ENCODE data around the gene IP6K3.

The IP6K3 gene

DNA sequence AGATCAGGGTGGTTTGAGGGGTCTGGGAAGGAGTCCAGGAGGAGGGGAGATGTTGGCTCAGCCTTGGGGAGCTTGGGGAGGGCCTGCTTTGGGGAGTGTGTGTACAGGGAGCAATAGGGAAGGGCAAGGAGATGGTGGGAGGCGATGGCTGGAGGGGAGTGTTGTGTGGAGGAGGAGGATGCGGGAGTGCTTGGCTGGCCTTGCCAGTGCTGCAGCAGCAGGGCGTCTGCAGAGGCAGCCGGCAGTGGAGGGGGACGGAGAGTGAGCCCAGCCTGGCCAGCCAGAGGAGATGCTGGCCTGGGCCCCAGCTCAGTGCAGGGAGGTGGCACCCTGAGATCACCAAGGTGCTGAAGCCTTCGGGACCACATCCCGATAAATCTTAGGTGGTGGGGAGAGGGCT lies 3.9 kb downstream of the IP6K3 start:
- H3K27me3 Mint-ChIP-seq: peaks cover 30% of the 10 kb centered on the region
- H3K36me3 Mint-ChIP-seq: no peaks in the 10 kb centered on the region
- no peak overlapping the region for H3K27ac Mint-ChIP-seq
- H3K4me1 Mint-ChIP-seq: peaks cover 6% of the 10 kb centered on the region
- no peaks in the 10 kb centered on the region for H3K9me3 Mint-ChIP-seq
- no peak overlapping the region for H3K4me3 Mint-ChIP-seq
- no peak for ATAC-seq

DNA sequence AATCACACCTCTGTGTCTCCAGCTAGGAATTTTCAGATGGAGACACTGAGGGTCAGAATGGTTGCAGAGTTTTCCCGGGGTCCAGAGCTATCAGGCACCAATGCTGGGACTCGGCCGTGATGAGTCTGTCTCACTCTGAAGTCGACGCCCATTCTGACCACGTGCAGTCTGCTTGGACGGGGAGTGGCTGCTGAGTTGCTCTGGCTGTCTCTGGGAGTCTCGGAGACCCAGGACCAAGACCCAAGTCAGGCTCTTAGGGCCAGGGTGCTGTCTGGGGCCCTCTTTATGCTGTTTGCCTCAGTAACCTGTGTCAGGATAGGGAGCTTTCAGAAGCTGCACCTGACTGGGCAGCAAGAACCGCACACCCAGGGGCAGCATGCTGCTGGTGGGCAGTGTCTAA lies 4.6 kb downstream of the IP6K3 start:
- Mint-ChIP-seq H3K27me3 (peaks cover 23% of the 10 kb centered on the region), H3K27ac (no peak overlapping the region), H3K4me3 (no peak overlapping the region), H3K4me1 (peaks cover 6% of the 10 kb centered on the region), H3K36me3 (no peaks in the 10 kb centered on the region), H3K9me3 (no peaks in the 10 kb centered on the region)
- ATAC-seq: no peak

DNA sequence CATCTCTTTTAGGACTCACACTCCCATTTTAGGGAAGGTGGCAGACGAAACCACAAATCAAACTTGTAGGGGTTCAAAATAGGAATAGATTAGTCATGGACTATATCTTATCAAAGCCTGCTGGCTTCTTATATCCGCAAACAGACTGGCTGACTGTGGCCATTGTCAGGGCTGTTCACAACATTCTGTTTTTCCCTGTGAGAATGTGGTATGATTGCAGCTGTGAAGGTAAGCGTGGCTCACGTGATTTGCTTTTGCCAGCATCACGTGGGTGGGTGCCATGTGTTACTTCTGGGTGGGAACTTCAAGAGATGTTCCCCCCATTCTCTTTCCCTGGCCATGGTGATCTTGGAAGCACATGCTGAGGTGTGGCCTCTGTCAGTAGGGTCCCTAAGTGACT lies 5.9 kb downstream of the IP6K3 start:
- no peak for ATAC-seq
- no peak overlapping the region for H3K27ac Mint-ChIP-seq
- H3K9me3 Mint-ChIP-seq: no peaks in the 10 kb centered on the region
- H3K27me3 Mint-ChIP-seq: peaks cover 17% of the 10 kb centered on the region
- H3K36me3 Mint-ChIP-seq: no peaks in the 10 kb centered on the region
- H3K4me3 Mint-ChIP-seq: no peak overlapping the region
- peaks cover 6% of the 10 kb centered on the region for H3K4me1 Mint-ChIP-seq

- peaks cover 17% of the 10 kb centered on the region for H3K27me3 Mint-ChIP-seq
- no peak overlapping the region for H3K27ac Mint-ChIP-seq
- no peak overlapping the region for H3K4me3 Mint-ChIP-seq
- no peaks in the 10 kb centered on the region for H3K36me3 Mint-ChIP-seq
- peaks cover 6% of the 10 kb centered on the region for H3K4me1 Mint-ChIP-seq
- no peak for ATAC-seq
- no peaks in the 10 kb centered on the region for H3K9me3 Mint-ChIP-seq
Measured at GRCh38 chr6:33740204-33740608, 6.5 kb downstream of the IP6K3 start.

DNA sequence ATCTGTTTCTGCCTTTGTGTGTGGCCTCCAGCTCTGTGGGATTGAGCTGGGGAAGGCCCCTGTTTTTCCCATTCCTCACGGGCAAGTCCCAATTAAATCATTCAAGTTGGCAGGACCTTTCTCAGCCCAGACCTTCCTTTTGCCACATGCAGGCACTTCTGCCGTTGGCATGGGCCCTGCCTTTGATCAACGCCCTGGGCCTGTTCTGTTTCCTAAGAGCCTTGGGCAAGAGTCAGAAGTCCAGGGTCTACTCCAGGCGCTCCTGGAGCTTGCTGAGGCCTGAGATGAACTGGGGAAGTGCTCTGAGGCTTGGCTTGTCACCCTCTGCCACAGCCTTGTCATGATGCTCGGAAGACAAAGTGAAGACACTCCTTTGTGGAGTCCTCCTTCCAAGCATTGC lies 7.1 kb downstream of the IP6K3 start:
- Mint-ChIP-seq H3K4me1 (peaks cover 6% of the 10 kb centered on the region), H3K9me3 (no peaks in the 10 kb centered on the region), H3K27ac (no peak overlapping the region), H3K4me3 (no peak overlapping the region), H3K36me3 (no peaks in the 10 kb centered on the region), H3K27me3 (peaks cover 17% of the 10 kb centered on the region)
- ATAC-seq: no peak

DNA sequence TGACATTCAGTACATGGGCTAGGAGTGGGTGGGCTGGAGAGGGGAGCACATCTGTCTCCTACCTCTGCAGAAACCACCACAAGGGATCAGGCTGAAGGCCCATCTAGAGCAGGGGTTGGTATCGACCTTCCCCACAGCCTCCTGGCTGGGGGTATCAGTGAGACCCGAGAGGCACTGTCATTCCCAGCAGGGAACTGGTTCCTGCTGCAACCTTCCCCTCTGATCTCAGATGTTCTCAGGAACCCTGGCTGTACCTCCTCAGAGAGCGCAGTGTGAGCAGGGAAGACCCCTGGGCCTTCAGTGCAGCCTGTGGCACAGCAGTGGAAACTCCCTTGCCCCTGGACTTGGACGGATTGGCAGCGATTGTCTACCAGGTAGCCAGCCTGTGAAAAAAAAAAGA lies 7.8 kb downstream of the IP6K3 start:
- ATAC-seq: no peak

GRCh38 chr6:33738153-33738552 lies 8.6 kb downstream of the IP6K3 start:
- Mint-ChIP-seq H3K4me1 (no peaks in the 10 kb centered on the region), H3K27ac (no peak overlapping the region), H3K36me3 (no peaks in the 10 kb centered on the region), H3K9me3 (no peaks in the 10 kb centered on the region), H3K27me3 (peaks cover 13% of the 10 kb centered on the region), H3K4me3 (no peak overlapping the region)
- ATAC-seq: no peak

More for the DNA sequence above, 7.8 kb downstream of the IP6K3 start:
- Mint-ChIP-seq H3K27ac (no peak overlapping the region), H3K4me3 (no peak overlapping the region), H3K36me3 (no peaks in the 10 kb centered on the region), H3K9me3 (no peaks in the 10 kb centered on the region), H3K4me1 (no peaks in the 10 kb centered on the region), H3K27me3 (peaks cover 17% of the 10 kb centered on the region)

DNA sequence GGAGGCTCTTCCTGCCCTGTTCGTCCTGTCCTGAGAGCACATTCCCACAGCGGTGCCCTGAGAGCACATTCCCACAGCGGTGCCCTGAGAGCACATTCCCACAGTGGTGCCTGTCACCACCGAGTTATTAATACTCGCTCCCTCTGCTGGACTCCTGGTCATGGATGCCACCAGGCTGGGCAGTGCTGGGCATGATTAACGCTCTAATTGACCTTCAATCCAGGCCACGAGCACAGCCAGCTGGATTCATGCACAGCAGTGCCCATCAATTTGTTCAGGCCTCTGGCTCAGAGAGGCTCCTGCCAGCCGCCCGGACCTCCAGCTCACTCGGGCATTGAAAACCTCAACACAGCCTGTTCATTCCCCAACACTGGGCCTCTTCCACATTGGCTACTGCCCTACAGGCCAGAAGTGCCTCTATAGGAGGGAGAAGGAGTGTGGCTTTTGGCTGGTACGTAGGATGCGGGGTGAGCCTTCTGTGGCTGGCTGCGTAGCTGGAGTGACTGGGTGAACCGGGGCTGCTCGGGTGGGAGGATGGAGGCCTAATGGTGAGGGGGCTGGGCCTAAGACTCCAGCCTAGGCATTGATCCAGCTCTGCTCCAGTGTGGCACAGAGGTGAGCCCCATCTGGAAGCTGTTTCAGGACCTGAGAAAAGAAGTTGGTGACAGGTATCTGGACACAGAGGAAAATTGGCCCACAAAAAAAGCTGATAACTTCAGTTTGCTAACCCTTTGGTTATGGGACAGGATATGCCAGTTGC lies 9.3 kb downstream of the IP6K3 start:
- no peak overlapping the region for H3K27ac Mint-ChIP-seq
- no peaks in the 10 kb centered on the region for H3K4me1 Mint-ChIP-seq
- no peak for ATAC-seq
- no peaks in the 10 kb centered on the region for H3K36me3 Mint-ChIP-seq
- peaks cover 13% of the 10 kb centered on the region for H3K27me3 Mint-ChIP-seq
- no peaks in the 10 kb centered on the region for H3K9me3 Mint-ChIP-seq
- no peak overlapping the region for H3K4me3 Mint-ChIP-seq

GRCh38 chr6:33735216-33735615 lies 11.5 kb downstream of the IP6K3 start:
- H3K27ac Mint-ChIP-seq: no peak overlapping the region
- no peaks in the 10 kb centered on the region for H3K9me3 Mint-ChIP-seq
- no peaks in the 10 kb centered on the region for H3K4me1 Mint-ChIP-seq
- H3K27me3 Mint-ChIP-seq: peaks cover 9% of the 10 kb centered on the region
- no peak overlapping the region for H3K4me3 Mint-ChIP-seq
- no peaks in the 10 kb centered on the region for H3K36me3 Mint-ChIP-seq
- ATAC-seq: no peak

GRCh38 chr6:33733709-33734007 lies 13.0 kb downstream of the IP6K3 start:
- H3K27ac Mint-ChIP-seq: no peak overlapping the region
- H3K4me3 Mint-ChIP-seq: no peak overlapping the region
- H3K36me3 Mint-ChIP-seq: no peaks in the 10 kb centered on the region
- peaks cover 4% of the 10 kb centered on the region for H3K4me1 Mint-ChIP-seq
- peaks cover 13% of the 10 kb centered on the region for H3K27me3 Mint-ChIP-seq
- no peak for ATAC-seq
- H3K9me3 Mint-ChIP-seq: no peaks in the 10 kb centered on the region

GRCh38 chr6:33732817-33733708 lies 13.6 kb downstream of the IP6K3 start:
- H3K9me3 Mint-ChIP-seq: no peaks in the 10 kb centered on the region
- H3K36me3 Mint-ChIP-seq: no peaks in the 10 kb centered on the region
- H3K4me3 Mint-ChIP-seq: no peak overlapping the region
- H3K27ac Mint-ChIP-seq: no peak overlapping the region
- ATAC-seq: no peak
- H3K4me1 Mint-ChIP-seq: peaks cover 10% of the 10 kb centered on the region
- peaks cover 17% of the 10 kb centered on the region for H3K27me3 Mint-ChIP-seq

DNA sequence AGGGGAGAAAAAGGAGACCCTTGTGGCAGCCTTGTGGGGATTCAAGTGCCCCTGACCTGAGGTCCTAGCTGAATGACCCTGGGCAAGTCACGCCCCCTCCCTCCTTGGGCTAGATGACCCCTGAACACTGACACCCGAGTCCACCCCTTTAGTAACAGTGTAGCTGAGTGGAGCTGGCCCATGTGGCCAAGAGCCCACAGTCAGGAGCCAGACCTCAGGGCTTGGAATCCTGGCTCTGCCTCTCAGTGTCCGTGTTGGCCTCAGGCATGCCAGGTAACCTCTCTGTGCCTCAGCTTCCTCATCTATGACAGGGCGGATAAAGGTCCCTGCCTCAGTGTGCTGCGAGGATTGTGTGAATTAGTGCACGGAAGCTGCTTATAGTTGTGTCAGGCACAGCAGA lies 14.3 kb downstream of the IP6K3 start:
- H3K27me3 Mint-ChIP-seq: peaks cover 17% of the 10 kb centered on the region
- H3K4me1 Mint-ChIP-seq: peaks cover 16% of the 10 kb centered on the region
- no peak for ATAC-seq
- no peaks in the 10 kb centered on the region for H3K9me3 Mint-ChIP-seq
- no peak overlapping the region for H3K4me3 Mint-ChIP-seq
- no peaks in the 10 kb centered on the region for H3K36me3 Mint-ChIP-seq
- H3K27ac Mint-ChIP-seq: no peak overlapping the region

GRCh38 chr6:33731751-33732282 lies 14.9 kb downstream of the IP6K3 start:
- Mint-ChIP-seq H3K27me3 (peaks cover 21% of the 10 kb centered on the region), H3K36me3 (no peaks in the 10 kb centered on the region), H3K4me3 (no peak overlapping the region), H3K27ac (no peak overlapping the region), H3K4me1 (peaks cover 22% of the 10 kb centered on the region), H3K9me3 (no peaks in the 10 kb centered on the region)
- ATAC-seq: no peak

DNA sequence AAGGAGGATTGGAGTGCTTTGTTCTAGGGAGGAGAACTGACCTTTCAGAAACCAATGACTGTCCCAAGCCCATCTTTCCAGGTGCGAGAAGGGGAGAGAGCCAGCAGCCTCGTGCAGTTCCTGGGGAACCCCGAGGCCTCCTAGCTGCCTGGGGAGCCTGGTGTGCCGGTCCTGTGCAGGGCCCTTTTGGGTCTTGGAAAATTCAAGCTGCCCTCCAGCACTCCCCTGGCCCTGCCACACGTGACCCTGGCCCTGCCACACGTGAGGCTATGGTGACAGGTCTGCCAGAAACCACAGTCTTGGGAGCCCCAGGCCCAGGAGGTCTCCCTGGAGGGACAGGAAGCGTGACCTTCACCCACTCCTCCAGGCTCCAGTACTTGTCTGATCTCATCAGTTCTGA lies 15.7 kb downstream of the IP6K3 start:
- Mint-ChIP-seq H3K27me3 (peaks cover 29% of the 10 kb centered on the region), H3K4me1 (peaks cover 28% of the 10 kb centered on the region), H3K27ac (no peak overlapping the region), H3K36me3 (no peaks in the 10 kb centered on the region), H3K4me3 (no peak overlapping the region), H3K9me3 (no peaks in the 10 kb centered on the region)
- no peak for ATAC-seq

GRCh38 chr6:33730611-33731010 lies 16.1 kb downstream of the IP6K3 start:
- Mint-ChIP-seq H3K4me1 (peaks cover 28% of the 10 kb centered on the region), H3K36me3 (no peaks in the 10 kb centered on the region), H3K27me3 (peaks cover 33% of the 10 kb centered on the region), H3K27ac (no peak overlapping the region), H3K9me3 (no peaks in the 10 kb centered on the region), H3K4me3 (no peak overlapping the region)
- no peak for ATAC-seq

- Mint-ChIP-seq H3K27ac (no peak overlapping the region), H3K4me3 (no peak overlapping the region), H3K27me3 (peaks cover 48% of the 10 kb centered on the region), H3K4me1 (peaks cover 28% of the 10 kb centered on the region), H3K36me3 (no peaks in the 10 kb centered on the region), H3K9me3 (no peaks in the 10 kb centered on the region)
- ATAC-seq: no peak
Measured at GRCh38 chr6:33729059-33729458, 17.6 kb downstream of the IP6K3 start.
